GM11168 (cell line): ENCODE data around the gene LCTL.

ENCODE experiments used
- in situ Hi-C: fragments of 300-500 bp; cut with MboI; formaldehyde crosslinking; loops from one replicate; pipeline ENCODE4 v1.12.0; 2022; ENCODE audit warnings: low sequenced_read_pairs; ENCODE audit not compliant: unreplicated experiment

Gene LCTL

DNA sequence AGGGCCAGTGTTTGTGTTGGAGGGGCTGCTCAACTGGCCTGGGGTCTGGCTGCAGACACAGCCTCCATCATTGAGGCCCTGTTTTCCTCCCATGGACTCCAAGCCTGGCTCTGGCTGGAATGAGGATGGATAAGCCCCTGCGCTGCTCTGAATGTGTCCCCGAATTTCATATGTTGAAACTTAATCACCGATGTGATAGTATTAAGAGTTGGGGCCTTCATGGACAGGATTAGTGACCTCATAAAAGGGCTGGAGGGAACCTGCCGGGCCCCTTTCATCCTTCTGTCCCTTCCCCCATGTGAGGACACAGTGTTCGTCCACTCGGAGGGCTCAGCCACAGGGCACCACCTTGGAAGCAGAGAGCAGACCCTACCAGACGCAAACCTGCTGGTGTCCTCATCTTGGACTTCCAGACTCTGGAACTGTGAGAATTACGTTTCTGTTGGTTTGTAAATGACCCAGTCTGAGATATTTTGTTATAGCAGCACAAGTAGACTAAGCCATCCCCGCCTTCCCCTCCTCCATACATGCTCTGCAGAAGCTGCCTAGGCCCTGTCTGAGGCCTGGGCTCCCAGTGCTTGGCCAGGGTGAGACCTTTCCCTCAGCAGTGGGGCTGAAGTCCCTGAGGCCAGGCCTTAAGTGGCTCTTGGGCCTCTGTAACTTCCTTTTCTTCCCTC, 3.8 kb upstream of the LCTL start:
- in situ Hi-C loops = no loop called here

DNA sequence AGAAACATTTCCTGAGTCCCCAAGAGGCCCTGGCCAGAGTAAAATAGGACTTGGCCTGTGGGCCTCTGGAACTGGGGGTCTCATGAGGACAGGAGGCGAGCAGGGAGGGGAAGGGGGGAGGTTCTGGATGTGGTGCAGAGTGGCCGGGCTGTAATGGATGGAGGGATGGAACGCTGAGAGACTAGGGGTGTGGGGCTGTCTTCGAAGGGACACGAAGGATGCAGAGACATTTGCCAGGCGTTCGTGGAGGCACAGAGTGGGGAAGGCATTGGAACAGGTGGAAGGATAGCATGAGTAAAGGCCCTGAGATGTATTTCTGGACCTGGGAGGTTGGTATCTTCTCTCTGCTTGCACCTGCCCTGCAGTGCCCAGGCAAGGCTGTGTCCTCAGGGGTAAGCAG, 2.1 kb upstream of the LCTL start:
- in situ Hi-C loops = no loop called here

DNA sequence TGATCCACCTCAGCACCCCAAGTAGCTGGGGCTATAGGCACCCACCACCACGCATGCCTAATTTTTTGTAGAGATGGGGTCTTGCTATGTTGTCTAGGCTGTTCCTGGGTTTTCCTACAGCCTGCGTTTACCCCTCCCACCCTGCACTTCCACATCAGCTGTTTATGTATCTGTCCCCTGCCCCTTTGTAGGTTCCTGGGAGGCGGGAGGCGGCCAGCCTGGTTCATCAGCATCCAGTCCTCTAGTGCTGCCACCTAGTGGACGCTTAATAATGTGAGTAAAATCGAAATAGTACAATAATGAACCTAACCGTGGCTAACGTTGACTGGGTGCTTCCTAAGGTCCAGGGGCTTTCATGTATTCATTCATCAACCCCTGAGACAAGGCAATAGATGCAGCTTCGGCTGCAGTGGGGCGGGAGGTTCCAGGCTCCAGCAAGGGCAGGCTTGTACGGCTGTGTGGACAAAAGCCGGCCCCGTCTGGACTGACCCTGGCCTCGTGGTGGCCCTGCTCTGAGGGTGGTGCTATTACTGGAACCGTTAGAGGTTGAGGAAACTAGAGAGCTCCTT, 1.2 kb upstream of the LCTL start:
- in situ Hi-C loops = no loop called here

DNA sequence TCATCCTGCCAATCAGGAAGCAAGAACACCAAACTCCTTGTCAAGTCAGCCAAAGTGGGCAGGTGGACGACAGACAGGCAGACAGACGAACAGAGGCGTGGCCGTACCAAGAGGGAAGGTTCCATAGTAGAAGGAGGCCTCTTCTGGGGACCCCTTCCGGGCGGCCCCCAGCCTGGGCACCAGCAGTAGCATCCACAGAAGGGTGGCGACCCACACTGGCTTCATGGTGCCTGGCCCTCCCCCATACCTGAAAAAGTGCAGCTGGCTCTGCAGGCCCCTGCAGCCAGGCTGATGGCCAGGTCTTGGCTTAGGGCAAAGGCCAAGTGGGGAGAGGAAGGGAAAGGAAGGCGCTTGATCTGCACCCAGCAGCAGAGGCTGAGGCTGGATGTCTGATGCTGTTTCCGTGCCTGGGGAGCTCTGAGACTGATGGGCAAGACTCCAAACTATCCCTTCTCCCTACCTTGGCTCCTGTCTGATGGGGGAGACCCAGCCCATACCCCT, 607 bp downstream of the LCTL start:
- in situ Hi-C loops = no loop called here

DNA sequence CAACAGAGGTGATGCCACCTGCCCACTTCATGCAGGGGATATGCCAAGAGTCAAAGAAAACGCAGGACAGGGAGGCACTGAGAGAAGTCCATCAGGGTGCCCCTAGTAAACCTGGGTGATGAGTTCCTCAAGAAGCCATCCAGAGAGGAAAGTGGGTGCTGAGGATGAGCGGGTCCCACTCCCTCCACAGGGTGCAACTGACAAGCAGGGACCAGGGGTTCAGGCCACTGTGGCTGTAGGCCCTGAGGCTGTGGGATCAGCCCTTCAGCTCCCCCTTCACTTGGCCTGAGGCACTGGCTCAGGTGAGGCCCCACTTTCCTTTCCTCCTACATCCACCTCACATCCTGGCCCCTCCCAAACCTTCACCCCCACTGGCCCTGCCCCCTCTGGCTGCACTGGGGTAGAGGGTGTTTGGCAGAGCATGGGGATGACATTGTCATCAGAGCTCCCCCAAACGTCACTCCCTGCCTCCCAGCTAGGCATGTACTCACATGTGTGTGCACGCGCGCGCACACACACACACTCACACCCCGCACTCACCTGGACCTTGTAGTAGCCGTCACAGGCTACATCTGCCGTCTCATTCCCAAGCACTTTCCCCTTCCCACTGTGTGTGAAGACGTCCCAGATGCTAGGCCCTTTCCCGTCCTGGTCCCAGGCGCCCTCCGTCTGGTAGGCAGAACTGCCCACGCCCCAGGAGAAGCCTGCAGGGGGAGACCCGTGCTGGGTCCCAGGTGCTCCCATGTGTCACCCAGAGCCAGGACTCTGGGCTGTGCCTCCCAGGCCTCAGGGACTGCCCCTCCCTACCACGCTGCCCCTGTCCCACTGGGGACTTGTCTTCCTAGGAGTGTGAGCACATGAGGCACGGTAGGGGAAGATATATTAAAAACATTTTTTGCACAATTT, 1.4 kb downstream of the LCTL start:
- in situ Hi-C loops = no loop called here

DNA sequence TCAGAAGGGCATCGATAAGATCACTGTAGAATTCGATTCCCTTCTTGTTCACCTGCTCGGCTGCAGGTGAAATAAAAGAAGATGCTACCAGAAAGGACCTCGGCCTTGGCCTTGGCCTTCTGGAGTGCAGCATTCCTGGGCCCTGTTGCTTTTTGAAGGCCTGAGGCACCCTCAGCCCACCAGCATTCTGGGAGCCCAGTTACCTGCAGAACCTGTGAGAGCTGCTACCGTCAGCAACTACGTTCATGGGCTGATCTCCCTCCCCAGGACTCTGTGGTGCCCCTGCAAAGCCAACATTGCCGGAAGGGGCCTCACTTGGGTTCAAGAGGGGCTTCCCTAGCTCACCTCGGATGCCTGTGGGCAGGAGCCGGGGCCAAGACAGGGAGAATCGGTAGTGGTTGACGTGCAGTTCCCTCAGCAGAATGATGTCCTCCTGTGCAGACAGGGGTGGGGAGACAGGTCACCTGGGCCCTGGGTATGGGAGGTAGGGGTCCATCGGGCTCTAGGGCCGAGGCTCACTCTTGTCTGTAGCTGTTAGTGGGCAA, 2.2 kb downstream of the LCTL start:
- in situ Hi-C loops = no loop called here

DNA sequence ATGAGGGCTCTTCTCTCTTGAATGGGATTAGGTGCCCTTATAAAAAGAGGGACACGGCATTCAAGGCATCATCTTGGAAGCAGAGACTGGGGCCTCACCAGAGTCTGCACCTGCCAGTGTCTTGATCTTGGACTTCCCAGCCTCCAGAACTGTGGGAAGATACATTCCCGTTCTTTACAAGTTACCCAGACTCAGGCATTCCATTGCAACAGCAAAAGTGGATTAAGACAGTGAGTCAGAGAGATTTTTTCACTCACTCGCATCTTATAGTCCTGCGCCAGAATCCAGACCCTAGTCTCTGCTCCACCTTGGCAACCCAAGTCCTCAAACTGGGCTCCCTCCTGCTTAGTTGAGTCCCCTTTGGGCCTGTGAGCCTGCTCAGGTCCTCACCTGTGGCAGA, 2.7 kb downstream of the LCTL start:
- in situ Hi-C loops = no loop called here

DNA sequence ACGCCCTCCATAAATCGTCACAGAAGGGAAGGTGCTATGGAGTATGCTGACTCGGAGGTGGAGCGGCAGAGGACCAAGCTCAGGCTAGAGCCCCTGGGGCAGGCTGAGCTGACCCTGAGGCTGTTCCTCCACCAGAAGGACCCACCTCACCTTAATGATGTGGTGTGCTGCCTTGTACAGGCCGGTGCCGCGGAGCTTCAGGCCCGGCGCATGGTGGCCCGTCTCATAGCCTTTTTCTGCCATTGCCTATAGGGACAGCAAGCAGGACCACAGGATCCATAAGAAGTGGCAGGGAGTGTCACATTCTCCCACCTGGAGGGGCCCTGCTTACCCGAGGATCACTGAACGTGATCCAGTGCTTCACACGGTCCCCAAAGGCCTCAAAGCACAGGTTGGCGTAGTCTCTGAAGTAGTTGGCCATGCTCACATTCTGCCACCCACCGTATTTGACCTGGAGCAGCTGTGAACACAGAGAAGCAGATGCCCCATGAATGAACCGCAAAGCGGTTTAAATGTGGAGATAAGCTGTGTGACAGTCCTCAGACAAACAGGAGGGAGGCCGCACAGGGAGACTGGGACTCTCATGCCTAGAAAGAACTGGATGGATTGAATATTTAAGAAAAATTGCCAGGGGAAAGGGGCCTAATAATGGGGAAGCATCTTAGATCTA, 4.8 kb downstream of the LCTL start:
- in situ Hi-C loops = no loop called here

DNA sequence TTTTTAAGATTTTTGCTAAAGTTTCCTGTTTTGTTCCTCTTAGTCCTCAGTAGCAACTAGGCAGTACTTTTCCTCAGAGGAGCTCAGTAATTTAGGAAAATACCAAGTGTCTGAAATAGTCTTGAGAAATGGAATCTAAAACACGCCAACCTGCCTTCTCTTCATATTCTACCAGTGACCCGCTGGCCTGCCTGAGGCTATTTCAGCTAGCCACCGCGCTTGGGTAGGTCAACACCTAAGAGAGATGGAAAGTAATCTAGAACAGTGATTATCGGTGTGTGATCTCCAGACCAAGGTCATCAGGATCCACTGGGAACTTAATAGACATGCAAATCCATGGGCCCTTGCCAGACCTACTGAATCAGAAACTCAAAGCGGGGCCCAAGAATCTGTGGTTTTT, 7.5 kb downstream of the LCTL start:
- in situ Hi-C loops = no loop called here

DNA sequence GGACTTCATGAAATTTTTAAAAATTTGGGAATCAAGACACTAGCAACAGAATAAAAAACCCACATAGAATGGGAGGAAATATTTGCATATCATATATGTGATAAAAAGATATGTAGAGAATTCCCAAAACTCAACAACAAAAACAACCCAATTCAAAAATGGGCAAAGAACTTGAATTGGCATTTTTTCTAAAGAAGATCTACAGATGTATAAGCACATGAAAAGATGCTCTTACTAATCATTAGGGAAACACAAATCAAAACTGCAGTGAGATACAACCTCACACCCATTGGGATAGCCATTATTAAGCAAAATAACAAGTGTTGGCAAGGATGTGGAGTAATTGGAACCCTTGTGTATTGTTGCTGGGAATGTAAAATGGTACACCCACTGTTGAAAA, 10.1 kb downstream of the LCTL start:
- in situ Hi-C loops = no loop called here

DNA sequence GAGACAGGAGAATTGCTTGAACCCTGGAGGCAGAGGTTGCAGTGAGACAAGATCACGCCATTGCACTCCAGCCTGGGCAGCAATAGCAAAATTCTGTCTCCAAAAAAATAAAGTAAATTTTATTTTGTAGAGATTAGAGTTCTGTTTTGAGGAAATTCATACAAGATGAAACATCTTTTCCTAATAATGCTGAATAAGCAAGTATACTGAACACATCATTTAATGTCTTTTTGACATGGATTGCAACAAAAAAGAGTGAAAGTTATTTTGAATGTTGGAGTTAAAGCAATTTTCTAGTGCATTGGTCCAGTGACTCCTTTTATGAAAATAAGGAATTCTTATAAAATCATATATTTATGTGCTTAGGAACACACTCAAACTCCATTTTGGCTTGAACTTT, 20.5 kb downstream of the LCTL start:
- in situ Hi-C loops = no loop called here

DNA sequence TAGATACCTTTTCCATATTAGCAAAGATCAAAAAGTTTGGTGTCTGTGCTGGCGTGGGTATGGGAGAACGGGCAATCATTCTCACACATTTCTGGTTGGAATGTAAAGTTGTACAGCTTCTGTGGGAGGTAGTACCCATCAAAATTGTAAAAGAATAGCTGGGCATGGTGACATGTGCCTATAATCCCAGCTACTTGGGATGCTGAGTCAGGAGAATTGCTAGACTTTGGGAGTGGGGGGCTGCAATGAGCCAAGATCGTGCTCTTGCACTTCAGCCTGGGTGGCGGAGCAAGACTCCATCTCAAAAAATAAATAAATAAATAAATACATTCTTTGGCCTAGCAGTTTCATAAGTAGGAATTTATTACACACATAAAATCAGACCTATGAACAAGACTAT, 22.9 kb downstream of the LCTL start:
- in situ Hi-C loops = no loop called here

DNA sequence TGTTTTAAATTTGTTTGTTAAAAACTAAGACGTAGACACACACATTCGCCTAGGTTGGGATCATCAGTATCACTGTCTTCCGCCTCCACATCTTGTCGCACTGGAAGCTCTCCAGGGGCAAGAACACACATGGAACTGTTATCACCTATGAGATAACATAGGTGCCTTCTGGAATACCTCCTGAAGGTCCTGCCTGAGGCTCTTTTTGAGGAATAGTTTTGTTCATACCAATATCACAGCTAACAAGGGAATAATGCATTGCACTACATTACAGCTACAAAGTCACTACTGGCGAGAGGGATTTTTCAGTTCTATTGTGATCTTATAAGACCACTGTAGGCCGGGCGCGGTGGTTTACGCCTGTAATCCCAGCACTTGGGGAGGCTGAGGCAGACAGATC, 30.7 kb downstream of the LCTL start:
- in situ Hi-C loops = no loop called here

DNA sequence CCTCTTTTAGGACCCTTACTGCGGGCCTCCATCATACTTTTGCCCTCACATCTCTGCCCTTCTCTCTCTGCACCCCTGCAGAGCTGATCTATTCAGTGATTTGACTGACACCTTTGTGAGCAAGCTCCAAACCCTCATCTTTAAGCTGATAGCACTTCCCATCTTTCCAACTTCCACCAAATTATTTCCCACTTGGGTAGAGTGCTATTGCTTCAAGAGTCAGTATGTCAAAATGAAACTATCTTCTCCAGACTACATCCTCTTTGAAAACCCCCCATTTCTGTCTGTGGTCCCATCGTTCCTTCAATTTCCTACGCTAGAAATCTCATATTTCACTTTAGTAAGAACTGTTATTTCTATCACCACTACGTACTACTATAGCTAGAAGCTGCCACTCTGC, 41.0 kb downstream of the LCTL start:
- in situ Hi-C loops = no loop called here

DNA sequence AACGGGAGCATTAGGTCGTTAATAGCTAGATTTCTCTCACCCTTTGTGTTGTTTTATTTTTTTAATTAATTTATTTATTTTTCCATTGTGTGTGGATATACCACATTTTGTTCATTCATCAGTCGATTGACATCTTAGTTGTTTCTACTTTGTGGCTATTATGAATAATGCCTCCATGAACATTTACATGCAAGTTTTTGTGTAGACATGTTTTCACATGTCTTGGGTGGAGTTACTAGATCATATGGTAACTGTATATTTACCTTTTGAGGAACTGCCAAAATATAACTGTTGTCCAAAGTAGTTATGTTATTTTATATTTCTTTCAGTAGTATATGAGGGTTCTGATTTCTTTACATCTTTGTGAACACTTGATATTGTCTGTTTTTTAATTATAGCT, 41.9 kb downstream of the LCTL start:
- in situ Hi-C loops = no loop called here

DNA sequence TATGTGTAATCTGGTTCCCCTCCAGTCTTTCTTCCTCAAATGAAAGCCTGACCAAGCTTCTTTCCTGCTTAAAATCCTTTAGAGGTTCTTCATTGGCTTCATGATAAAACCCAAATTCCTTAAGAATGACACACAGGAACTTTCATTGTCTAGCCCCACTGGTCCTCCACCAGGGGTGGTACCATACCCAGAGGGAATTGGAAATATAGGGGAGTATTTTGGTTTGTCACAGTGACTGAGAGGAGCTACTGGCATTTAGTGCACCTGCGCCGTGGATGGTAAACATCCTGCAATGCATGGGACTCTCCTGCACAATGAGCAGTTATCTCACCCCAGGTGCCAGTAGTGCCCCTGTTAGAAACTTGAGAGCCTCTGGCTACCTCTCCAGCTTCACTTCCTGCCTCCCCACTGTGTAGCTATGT, 49.9 kb downstream of the LCTL start:
- in situ Hi-C loops = no loop called here

DNA sequence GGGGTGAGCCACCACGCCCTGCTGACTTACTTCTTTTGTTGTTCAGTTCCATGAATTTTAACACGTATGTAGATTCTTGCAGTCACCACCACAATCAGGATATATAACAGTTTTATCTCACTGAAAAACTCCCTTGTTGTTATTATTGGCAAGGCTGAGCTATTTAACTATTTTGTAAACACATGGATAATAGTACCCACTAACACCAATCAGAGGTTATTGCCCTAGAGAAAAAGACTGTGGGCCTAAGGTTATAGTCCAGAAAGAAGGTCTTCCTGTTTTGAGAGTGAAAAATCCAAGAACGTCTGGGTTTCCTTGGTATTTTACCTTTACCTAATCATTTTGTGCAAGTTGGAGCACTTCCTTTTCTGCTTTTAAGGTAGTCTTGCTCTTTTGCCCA, 51.2 kb downstream of the LCTL start:
- in situ Hi-C loops = no loop called here

DNA sequence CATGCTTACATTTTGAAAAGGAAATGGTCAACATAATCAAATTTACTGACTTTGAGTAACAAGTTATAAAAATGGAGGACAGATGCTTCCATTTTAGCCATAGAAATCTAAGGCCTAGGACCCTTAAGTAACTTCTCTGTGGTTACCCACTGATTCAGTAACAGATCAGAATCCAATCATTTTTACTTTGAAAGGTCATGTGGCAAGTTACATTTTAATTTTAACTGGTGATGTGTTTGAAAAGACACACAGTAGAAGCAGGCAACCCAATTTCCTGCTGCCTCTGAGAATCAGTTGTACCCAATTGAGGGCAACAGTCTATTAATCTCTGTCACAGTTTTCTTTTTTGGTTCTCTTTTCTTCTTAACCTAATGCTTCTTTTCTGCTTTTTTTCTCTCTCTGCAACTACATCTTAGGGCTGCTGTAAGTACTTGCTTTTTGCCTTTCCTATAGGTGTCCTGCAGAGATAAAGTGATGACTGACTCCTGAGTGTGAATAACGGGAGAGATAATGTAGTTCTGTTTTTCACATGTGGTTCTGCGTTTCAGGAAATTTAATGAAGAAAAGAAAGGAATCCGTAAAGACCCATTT, 57.4 kb downstream of the LCTL start:
- in situ Hi-C loops = no loop called here

DNA sequence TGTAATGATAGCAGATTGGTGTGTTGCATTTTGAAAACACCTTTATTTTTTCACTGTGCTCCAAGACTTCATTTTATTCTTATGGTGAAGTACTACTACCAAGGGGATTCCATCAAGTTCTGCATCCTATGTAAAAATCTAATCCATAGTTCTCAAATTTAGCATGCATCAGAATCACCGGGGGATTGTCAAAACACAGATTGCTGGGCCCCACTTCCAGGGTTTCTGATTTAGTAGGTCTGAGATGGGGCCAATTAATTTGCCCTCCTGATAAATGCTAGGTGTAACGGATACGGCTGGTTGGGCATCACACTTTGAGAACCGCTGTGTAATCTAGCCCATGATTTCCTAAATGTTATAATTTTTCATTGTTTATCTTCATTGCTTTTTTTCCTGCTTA, 60.0 kb downstream of the LCTL start:
- in situ Hi-C loops = no loop called here

DNA sequence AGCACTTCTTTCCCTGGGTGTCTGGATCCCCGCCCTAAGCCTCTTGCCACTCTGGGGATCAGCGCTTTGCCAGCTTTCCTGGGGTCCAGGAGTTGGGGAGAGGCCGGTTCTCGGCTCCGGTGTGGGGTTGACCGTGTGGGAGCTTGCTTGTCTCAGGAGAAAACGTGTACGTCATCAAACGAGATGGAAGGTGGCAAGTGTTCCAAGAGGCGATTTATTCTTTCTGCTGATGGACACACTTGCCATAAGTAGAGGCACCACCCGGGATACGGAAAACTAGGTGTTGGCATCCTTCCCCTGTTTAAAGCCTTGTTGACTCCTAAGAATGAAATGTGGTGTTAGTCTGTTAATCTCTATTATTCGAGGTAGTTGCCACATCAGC, 60.4 kb downstream of the LCTL start:
- in situ Hi-C loops = no loop called here
